T-cell (primary cell): ENCODE data around the gene PACS2. TPM values are rescaled to one million over a fixed set of nuclear protein-coding genes. Genes with fewer than 3 reads are reported as not detected.

Experiments used
- ATAC-seq, 4 experiments: fragments of 200-7000 bp in 3 of 4; fragments of 150-1000 bp in 1 of 4; cut with Tn5 transposase; replicated peaks in 1 of 4; 1 replicate in 3 of 4; 2 replicates in 1 of 4; pipeline ENCODE4 v1.10.0; 2021; ENCODE audit warnings: moderate library complexity in 3 of 4, mild to moderate bottlenecking in 2 of 4, moderate number of reproducible peaks in 1 of 4
- CTCF ChIA-PET, 2 donors: fragments of 300-600 bp; sonication (Branson Sonifier 250); formaldehyde crosslinking; loops; one replicate each; lab custom pipeline; 2022; ENCODE audit warnings: antibody characterized with exemption in 2 of 2; lab: Charles Lee
- POLR2A ChIA-PET, 2 donors: fragments of 300-600 bp; sonication (Branson Sonifier 250); formaldehyde crosslinking; loops; one replicate each; lab custom pipeline; 2022; ENCODE audit warnings: antibody characterized with exemption in 2 of 2; lab: Charles Lee
- DNase-seq, 35 experiments: peaks; one replicate each; pipeline versions ENCODE4 v3.0.0 to v3.0.0-alpha.2; 2013 to 2023
- H3K27ac ChIP-seq: one replicate; pipeline ENCODE4 v1.5.1; 2013; ENCODE audit warnings: low read length
- H3K27me3 ChIP-seq, 2 experiments: replicated peaks in 1 of 2; 1 replicate in 1 of 2; 2 replicates in 1 of 2; pipeline versions ENCODE4 v1.6.1 to v1.7.0; 2013; ENCODE audit warnings: low read length in 1 of 2, mixed read lengths in 1 of 2; ENCODE audit not compliant: control insufficient read depth in 2 of 2, insufficient read depth in 2 of 2; ENCODE audit errors: extremely low read depth in 1 of 2
- H3K36me3 ChIP-seq, 2 donors: 1 replicate in 1 of 2; 2 replicates in 1 of 2; pipeline versions ENCODE4 v1.6.1 to v1.7.0; 2013; ENCODE audit warnings: low read length in 1 of 2; ENCODE audit not compliant: control insufficient read depth in 2 of 2, insufficient read depth in 1 of 2; ENCODE audit errors: extremely low read depth in 1 of 2
- H3K4me1 ChIP-seq, 2 experiments: 1 replicate in 1 of 2; 2 replicates in 1 of 2; pipeline versions ENCODE4 v1.6.1 to v1.7.0; 2013; ENCODE audit warnings: low read length in 2 of 2, mixed read lengths in 1 of 2; ENCODE audit not compliant: insufficient read depth in 2 of 2, control insufficient read depth in 1 of 2; ENCODE audit errors: extremely low read depth in 1 of 2
- H3K4me3 ChIP-seq, 2 donors: 1 replicate in 1 of 2; 2 replicates in 1 of 2; pipeline versions ENCODE4 v1.5.1 to v1.7.0; 2013; ENCODE audit warnings: mild to moderate bottlenecking in 2 of 2, low read length in 1 of 2, moderate library complexity in 1 of 2; ENCODE audit not compliant: control insufficient read depth in 1 of 2; ENCODE audit errors: extremely low read depth in 1 of 2
- H3K9me3 ChIP-seq: 2 replicates; pipeline ENCODE4 v1.7.0; 2013
- H3K27ac Mint-ChIP-seq, 2 donors: one replicate each; pipeline ENCODE4 v1.8.0; 2020 to 2021; ENCODE audit warnings: mild to moderate bottlenecking in 2 of 2, mixed read lengths in 2 of 2
- H3K27me3 Mint-ChIP-seq, 2 donors: one replicate each; pipeline ENCODE4 v1.8.0; 2021 to 2022; ENCODE audit warnings: mixed read lengths in 2 of 2
- H3K36me3 Mint-ChIP-seq: one replicate; pipeline ENCODE4 v1.8.0; 2021; ENCODE audit warnings: mixed read lengths
- H3K4me1 Mint-ChIP-seq, 3 donors: one replicate each; pipeline ENCODE4 v1.8.0; 2020 to 2022; ENCODE audit warnings: mixed read lengths in 3 of 3, mild to moderate bottlenecking in 1 of 3
- H3K4me3 Mint-ChIP-seq, 3 donors: one replicate each; pipeline ENCODE4 v1.8.0; 2020 to 2022; ENCODE audit warnings: mild to moderate bottlenecking in 3 of 3, mixed read lengths in 3 of 3, moderate library complexity in 3 of 3
- H3K9me3 Mint-ChIP-seq, 3 donors: one replicate each; pipeline ENCODE4 v1.8.0; 2020 to 2022; ENCODE audit warnings: mixed read lengths in 3 of 3
- WGBS: methylation state at CpG from one replicate; pipeline ENCODE4 v1.1.5; 2013; ENCODE audit warnings: missing lambda C conversion rate; ENCODE audit not compliant: insufficient coverage; 5-methylcytosine and 5-hydroxymethylcytosine counted together
- total RNA-seq, 35 experiments: library from RNA in 6 of 35; stranded (reverse) in 6 of 35; fragments of 120-200 nt in 1 of 35; gene quantifications; one replicate each; pipeline versions ENCODE4 v1.2.1 to v1.2.4 and lab custom pipeline; 2013 to 2026

The PACS2 gene
- total RNA-seq (10 to 100 TPM; 70.9 to 86.9 (median 78.0) TPM), total RNA-seq (lab: John Stamatoyannopoulos, UW) (23.4 to 122 (median 81.2) reads per million in 29 experiments)
- 37.7 TPM for total RNA-seq (2013)

DNA sequence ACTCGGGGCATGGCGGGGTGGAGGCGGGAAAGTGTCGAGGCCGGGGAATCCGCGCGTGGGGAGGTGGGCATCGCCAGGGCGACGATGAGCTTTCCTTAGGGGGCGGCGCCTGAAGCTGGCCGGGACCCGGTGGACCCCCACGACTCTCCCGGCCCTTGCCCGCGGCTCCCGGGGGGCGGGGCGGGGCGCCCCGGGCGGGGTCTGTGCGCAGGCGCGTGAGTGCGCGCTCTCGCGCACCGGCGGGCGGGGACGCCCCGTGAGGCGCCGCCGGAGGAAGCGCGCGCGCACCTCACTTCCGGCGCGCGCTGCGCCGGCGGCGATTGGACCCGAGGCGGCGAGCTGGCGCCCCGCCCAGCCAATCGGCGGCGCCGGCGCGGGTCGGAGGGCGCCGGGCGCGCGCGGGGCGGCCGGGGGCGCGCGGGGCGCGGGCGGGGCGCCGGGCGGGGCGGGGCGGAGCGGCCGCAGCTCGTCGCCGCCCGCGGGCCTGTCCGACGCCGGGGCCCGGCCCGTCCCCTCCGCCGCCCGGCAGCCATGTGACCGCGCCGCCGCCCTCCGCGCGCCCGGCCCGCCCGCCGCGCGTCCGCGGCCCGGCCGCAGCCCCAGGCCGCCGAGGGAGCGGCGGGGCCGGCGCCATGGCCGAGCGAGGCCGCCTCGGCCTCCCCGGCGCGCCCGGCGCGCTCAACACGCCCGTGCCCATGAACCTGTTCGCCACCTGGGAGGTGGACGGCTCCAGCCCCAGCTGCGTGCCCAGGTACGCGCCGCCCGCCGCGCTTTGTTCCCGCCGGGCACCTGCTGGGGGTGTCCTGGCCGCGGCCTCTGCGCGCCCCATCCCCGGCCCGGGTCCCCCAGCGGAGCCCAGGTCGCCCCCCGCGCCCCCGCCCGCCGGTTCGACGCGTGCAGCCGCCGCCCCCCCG is at the start of gene PACS2:
TSS of gene PACS2 (plus strand) at position 462 of the 914 bp plus-strand sequence. CDS start at position 633, 171 bp downstream.
- H3K27ac ChIP-seq: peak within 1 kb of the TSS; percentile 62
- H3K36me3 ChIP-seq: no peaks in the 10 kb centered on the region
- ATAC-seq (peak; percentile 75 to 81 (median 78)), DNase-seq (peak; percentile 41 to 95 (median 69))
- under 1% methylated on average over 153 of the region's 163 CpGs for WGBS
- H3K27me3 ChIP-seq: no peaks in the 10 kb centered on the region
- Mint-ChIP-seq H3K36me3 (no peaks in the 10 kb centered on the region), H3K9me3 (no peaks in the 10 kb centered on the region), H3K27me3 (no peaks in the 10 kb centered on the region), H3K27ac (peak within 1 kb of the TSS; percentile 86 to 91), H3K4me3 (peak within 1 kb of the TSS; percentile 84 to 93 (median 86)), H3K4me1 (peaks cover 14 to 27% (median 18%) of the 10 kb centered on the region in 3 donors)
- peak within 1 kb of the TSS; percentile 51 to 66 for H3K4me3 ChIP-seq
- H3K9me3 ChIP-seq: no peaks in the 10 kb centered on the region
- CTCF ChIA-PET: interaction anchor here in 1 of 2 donors (0.5 to 1.8 kb wide), 2 partner anchors 14 to 327 kb away, joined by 5 to 8 read pairs; partner anchors contain the start of gene BRF1
- H3K4me1 ChIP-seq: peaks cover 0 to 28% of the 10 kb centered on the region in 2 experiments
- POLR2A ChIA-PET: interaction anchor here (0.6 to 1.6 kb wide), 4 partner anchors 14 to 249 kb away, joined by 3 to 6 read pairs (median 4); partner anchors contain the start of gene BRF1 (in 1 of the 2)

- Mint-ChIP-seq H3K27ac (no peak overlapping the region), H3K9me3 (no peaks in the 10 kb centered on the region), H3K4me3 (no peak overlapping the region), H3K36me3 (peaks cover 20% of the 10 kb centered on the region), H3K27me3 (no peaks in the 10 kb centered on the region), H3K4me1 (peaks cover 0 to 6% (median 0%) of the 10 kb centered on the region in 3 donors)
- WGBS: 92% methylated on average over 20 of the region's 21 CpGs
- H3K36me3 ChIP-seq: peaks cover 11 to 12% of the 10 kb centered on the region in 2 donors
- no peak overlapping the region for H3K27ac ChIP-seq
- H3K27me3 ChIP-seq: no peaks in the 10 kb centered on the region
- ATAC-seq (no peak), DNase-seq (no peak)
- ChIA-PET POLR2A (no interaction called here), CTCF (no interaction called here)
- H3K9me3 ChIP-seq: no peaks in the 10 kb centered on the region
- no peak overlapping the region for H3K4me3 ChIP-seq
- H3K4me1 ChIP-seq: no peaks in the 10 kb centered on the region
These were observed 46.6 kb upstream of the PACS2 start for GRCh38 chr14:105267820-105268548.

- WGBS: 96% methylated on average over 18 of the region's 18 CpGs
- Histone ChIP-seq H3K27me3 (no peaks in the 10 kb centered on the region), H3K4me1 (no peaks in the 10 kb centered on the region), H3K27ac (no peak overlapping the region), H3K36me3 (peaks cover 11 to 12% of the 10 kb centered on the region in 2 donors), H3K9me3 (no peaks in the 10 kb centered on the region), H3K4me3 (no peak overlapping the region)
- H3K36me3 Mint-ChIP-seq: peaks cover 18% of the 10 kb centered on the region
- DNase-seq (no peak), ATAC-seq (no peak)
- H3K4me3 Mint-ChIP-seq: no peak overlapping the region
- peaks cover 0 to 6% (median 0%) of the 10 kb centered on the region in 3 donors for H3K4me1 Mint-ChIP-seq
- ChIA-PET CTCF (no interaction called here), POLR2A (no interaction called here)
- H3K9me3 Mint-ChIP-seq: no peaks in the 10 kb centered on the region
- no peaks in the 10 kb centered on the region for H3K27me3 Mint-ChIP-seq
- H3K27ac Mint-ChIP-seq: no peak overlapping the region
These were observed 45.7 kb upstream of the PACS2 start for GRCh38 chr14:105268736-105269354.

DNA sequence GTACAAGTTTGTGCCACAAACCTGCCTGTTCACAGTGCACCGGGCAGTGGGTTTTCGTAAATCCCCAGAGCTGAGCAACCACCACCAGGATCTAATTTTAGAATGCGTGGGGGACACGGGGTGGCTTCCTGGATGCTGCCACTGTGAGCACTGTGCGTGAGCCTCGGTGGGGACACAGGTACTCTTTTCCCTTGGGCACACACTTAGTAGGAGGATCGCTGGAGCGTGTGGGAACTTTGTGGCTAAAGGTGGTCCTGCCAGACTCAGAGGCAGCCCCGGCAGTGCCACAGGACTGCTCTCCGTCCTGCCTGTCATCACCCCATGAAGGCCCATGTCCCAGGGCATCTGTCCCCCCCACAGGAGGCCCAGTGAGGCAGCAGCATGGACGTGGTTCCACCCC is 45.1 kb upstream of the PACS2 start:
- Mint-ChIP-seq H3K27me3 (no peaks in the 10 kb centered on the region), H3K9me3 (no peaks in the 10 kb centered on the region), H3K27ac (no peak overlapping the region), H3K36me3 (peaks cover 16% of the 10 kb centered on the region), H3K4me3 (no peak overlapping the region), H3K4me1 (peaks cover 0 to 6% (median 2%) of the 10 kb centered on the region in 3 donors)
- no peak overlapping the region for H3K27ac ChIP-seq
- CTCF ChIA-PET: no interaction called here
- no peak for DNase-seq
- H3K4me1 ChIP-seq: no peaks in the 10 kb centered on the region
- H3K4me3 ChIP-seq: no peak overlapping the region
- peaks cover 11 to 12% of the 10 kb centered on the region in 2 donors for H3K36me3 ChIP-seq
- WGBS: 83% methylated on average over 8 of the region's 11 CpGs
- no peaks in the 10 kb centered on the region for H3K27me3 ChIP-seq
- POLR2A ChIA-PET: no interaction called here
- H3K9me3 ChIP-seq: no peaks in the 10 kb centered on the region
- no peak for ATAC-seq

DNA sequence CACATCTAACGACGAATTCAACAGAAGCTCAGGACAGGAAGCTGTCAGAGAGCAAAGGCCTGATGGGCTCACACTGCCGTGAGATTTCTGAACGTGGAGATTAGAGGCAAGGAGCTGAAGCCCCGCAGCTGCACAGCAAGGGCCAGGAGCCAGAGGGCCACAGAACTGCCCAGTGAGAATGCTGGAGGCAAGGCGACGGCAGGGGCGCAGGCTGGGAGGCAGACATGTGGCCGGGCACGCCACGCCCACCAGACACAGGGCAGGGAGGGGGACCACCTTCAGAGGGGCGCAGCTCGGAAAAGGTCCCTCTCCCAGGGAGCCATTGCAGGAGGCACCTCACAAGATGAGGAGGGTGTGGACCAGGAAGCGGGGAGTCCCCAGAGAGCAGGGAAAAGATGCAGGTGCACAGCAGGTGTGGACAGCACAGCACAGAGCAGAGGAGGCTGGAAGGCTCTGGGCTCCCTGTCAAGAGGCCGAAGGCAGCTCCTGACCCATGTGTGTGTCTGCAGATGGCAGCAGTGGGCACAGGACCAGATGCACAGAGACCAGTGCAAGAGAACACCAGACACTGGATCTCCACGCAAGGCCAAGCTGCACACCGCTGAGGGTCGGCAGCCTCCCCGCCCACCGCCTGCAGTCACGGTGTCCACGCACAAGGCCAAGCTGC is 43.2 kb upstream of the PACS2 start:
- H3K27me3 Mint-ChIP-seq: no peaks in the 10 kb centered on the region
- peaks cover 0 to 6% (median 2%) of the 10 kb centered on the region in 3 donors for H3K4me1 Mint-ChIP-seq
- POLR2A ChIA-PET: no interaction called here
- no peak overlapping the region for H3K4me3 Mint-ChIP-seq
- DNase-seq: no peak
- no peaks in the 10 kb centered on the region for H3K9me3 Mint-ChIP-seq
- H3K27ac Mint-ChIP-seq: no peak overlapping the region
- peaks cover 15% of the 10 kb centered on the region for H3K36me3 Mint-ChIP-seq
- WGBS: 95% methylated on average over 16 of the region's 22 CpGs
- peaks cover 0 to 5% of the 10 kb centered on the region in 2 experiments for H3K4me1 ChIP-seq
- peaks cover 9 to 12% of the 10 kb centered on the region in 2 donors for H3K36me3 ChIP-seq
- H3K4me3 ChIP-seq: no peak overlapping the region
- CTCF ChIA-PET: no interaction called here
- no peaks in the 10 kb centered on the region for H3K27me3 ChIP-seq
- no peaks in the 10 kb centered on the region for H3K9me3 ChIP-seq
- H3K27ac ChIP-seq: no peak overlapping the region
- ATAC-seq: no peak
